OCI-LY1 (cell line): ENCODE results near the gene SPPL3.

Experiments
- CTCF ChIP-seq: fragments of 200-600 bp; sonication (generic), shearing (Covaris generic); IDR thresholded peaks from 2 replicates; pipeline ENCODE4 v1.5.1; 2017; ENCODE audit warnings: mild to moderate bottlenecking, antibody characterized with exemption, low read length, moderate library complexity, mixed read lengths
- EZH2 ChIP-seq: fragments of 200-600 bp; sonication (generic), shearing (Covaris generic); IDR thresholded peaks from 2 replicates; pipeline ENCODE4 v1.8.0; 2017; ENCODE audit warnings: borderline replicate concordance, mixed run types, mild to moderate bottlenecking, antibody characterized with exemption, low read length, moderate library complexity, mixed read lengths

- TF ChIP-seq CTCF (no peak), EZH2 (no peak)
Measured at GRCh38 chr12:120836114-120836684, 68.0 kb downstream of the SPPL3 start.
